H1 (cell line): ENCODE measurements around the gene ROBO4. TPM values are rescaled to one million over a fixed set of nuclear protein-coding genes. Genes with fewer than 3 reads are reported as not detected.

Experiments used
- CTCF ChIA-PET: fragments of 300-600 bp; sonication (Branson Sonifier 250); formaldehyde crosslinking; loops from one replicate; lab custom pipeline; 2021; ENCODE audit not compliant: partially characterized antibody; lab: Charles Lee
- POLR2A ChIA-PET: fragments of 300-600 bp; sonication (Branson Sonifier 250); formaldehyde crosslinking; loops from one replicate; lab custom pipeline; 2021; ENCODE audit warnings: inconsistent platforms; ENCODE audit not compliant: partially characterized antibody; lab: Charles Lee
- DNase-seq, 2 experiments: peaks; one replicate each; pipeline versions ENCODE4 v3.0.0 to v3.0.0-alpha.2; 2010 to 2022; ENCODE audit warnings: low spot score in 2 of 2, low read depth in 1 of 2, mixed read lengths in 1 of 2
- FAIRE-seq: peaks from 2 replicates; lab custom pipeline; 2011; peaks lifted over from hg19 to GRCh38; lab: Jason Lieb, UNC
- H2AFZ ChIP-seq: 2 replicates; pipeline ENCODE4 v1.8.1; 2012; ENCODE audit warnings: low read length, inconsistent platforms
- H2AK5ac ChIP-seq: 2 replicates; pipeline ENCODE4 v1.6.1; 2013; ENCODE audit warnings: low read depth, low read length
- H2BK120ac ChIP-seq: replicated peaks from 2 replicates; pipeline ENCODE3; 2013; ENCODE audit warnings: low read depth, low read length, inconsistent platforms
- H2BK12ac ChIP-seq: 2 replicates; pipeline ENCODE4 v1.6.1; 2013; ENCODE audit warnings: low read depth, low read length
- H2BK15ac ChIP-seq: 2 replicates; pipeline ENCODE4 v1.6.1; 2013; ENCODE audit warnings: low read length
- H2BK20ac ChIP-seq: 2 replicates; pipeline ENCODE4 v1.6.1; 2013; ENCODE audit warnings: low read length
- H2BK5ac ChIP-seq: 2 replicates; pipeline ENCODE4 v1.6.1; 2013; ENCODE audit warnings: low read depth, low read length
- H3K14ac ChIP-seq: 2 replicates; pipeline ENCODE4 v1.6.1; 2013; ENCODE audit warnings: inconsistent platforms; ENCODE audit not compliant: insufficient read length
- H3K18ac ChIP-seq: 2 replicates; pipeline ENCODE4 v1.6.1; 2013; ENCODE audit warnings: low read length; ENCODE audit errors: extremely low read depth
- H3K23ac ChIP-seq: 2 replicates; pipeline ENCODE4 v1.6.1; 2013; ENCODE audit warnings: inconsistent platforms; ENCODE audit not compliant: insufficient read length
- H3K23me2 ChIP-seq: 2 replicates; pipeline ENCODE4 v1.6.1; 2013; ENCODE audit warnings: low read depth, low read length
- H3K27ac ChIP-seq: 2 replicates; pipeline ENCODE4 v1.6.1; 2011; ENCODE audit warnings: low read depth, low read length, inconsistent platforms
- H3K27me3 ChIP-seq, 4 experiments: replicated peaks in 1 of 4; 1 replicate in 1 of 4; 2 replicates in 3 of 4; pipeline versions ENCODE4 v1.6.1 to v1.8.1; 2011 to 2013; ENCODE audit warnings: low read length in 3 of 4, mild to moderate bottlenecking in 3 of 4, inconsistent platforms in 2 of 4, mixed read lengths in 2 of 4, moderate library complexity in 1 of 4; ENCODE audit not compliant: control insufficient read depth in 3 of 4, insufficient read depth in 3 of 4; ENCODE audit errors: extremely low read depth in 1 of 4
- H3K36me3 ChIP-seq, 4 experiments: 2 replicates each; pipeline versions ENCODE4 v1.6.1 to v1.8.1; 2011 to 2013; ENCODE audit warnings: mild to moderate bottlenecking in 4 of 4, low read length in 3 of 4, moderate library complexity in 2 of 4, control low read depth in 1 of 4, inconsistent platforms in 1 of 4; ENCODE audit not compliant: insufficient read depth in 4 of 4, control insufficient read depth in 2 of 4
- H3K4ac ChIP-seq: replicated peaks from 2 replicates; pipeline ENCODE3; 2013; ENCODE audit warnings: low read length, low read depth, mixed read lengths, inconsistent platforms; ENCODE audit not compliant: insufficient read length
- H3K4me1 ChIP-seq, 4 experiments: replicated peaks in 1 of 4; 1 replicate in 1 of 4; 2 replicates in 3 of 4; pipeline versions ENCODE4 v1.6.1 to v1.8.1; 2011 to 2013; ENCODE audit warnings: low read length in 3 of 4, inconsistent platforms in 2 of 4, mixed read lengths in 1 of 4; ENCODE audit not compliant: insufficient read depth in 4 of 4, control insufficient read depth in 3 of 4
- H3K4me2 ChIP-seq, 2 experiments: 2 replicates each; pipeline versions ENCODE4 v1.6.1 to v1.8.1; 2011 to 2013; ENCODE audit warnings: low read depth in 2 of 2, low read length in 2 of 2, control low read depth in 1 of 2, inconsistent platforms in 1 of 2, mild to moderate bottlenecking in 1 of 2; ENCODE audit not compliant: insufficient read depth in 1 of 2
- H3K4me3 ChIP-seq, 4 experiments: fragments of 200-600, 300-600 bp in 1 of 4; sonication (generic), shearing (Covaris generic), sonication (Bioruptor Twin) in 1 of 4; 2 replicates each; pipeline versions ENCODE4 v1.5.1 to v1.8.1; 2011 to 2016; ENCODE audit warnings: low read length in 4 of 4, low read depth in 3 of 4, control low read depth in 2 of 4, inconsistent platforms in 2 of 4, mild to moderate bottlenecking in 2 of 4, mixed read lengths in 1 of 4, moderate library complexity in 1 of 4; ENCODE audit not compliant: insufficient read depth in 2 of 4; ENCODE audit errors: extremely low read depth in 1 of 4
- H3K56ac ChIP-seq: replicated peaks from 2 replicates; pipeline ENCODE3; 2013; ENCODE audit warnings: low read depth, mild to moderate bottlenecking, mixed read lengths, low read length, inconsistent platforms; ENCODE audit not compliant: insufficient read length
- H3K79me1 ChIP-seq: 2 replicates; pipeline ENCODE4 v1.6.1; 2013; ENCODE audit warnings: low read depth, low read length, control low read depth
- H3K79me2 ChIP-seq, 2 experiments: 2 replicates each; pipeline versions ENCODE4 v1.6.1 to v1.8.1; 2012 to 2013; ENCODE audit warnings: low read length in 2 of 2, mild to moderate bottlenecking in 2 of 2, inconsistent platforms in 1 of 2; ENCODE audit not compliant: insufficient read depth in 2 of 2, control insufficient read depth in 1 of 2
- H3K9ac ChIP-seq, 4 experiments: replicated peaks in 1 of 4; 1 replicate in 1 of 4; 2 replicates in 3 of 4; pipeline versions ENCODE4 v1.6.1 to v1.8.1; 2011 to 2013; ENCODE audit warnings: low read depth in 3 of 4, low read length in 3 of 4, control low read depth in 2 of 4, mild to moderate bottlenecking in 2 of 4, moderate library complexity in 2 of 4, inconsistent platforms in 1 of 4; ENCODE audit errors: extremely low read depth in 1 of 4
- H3K9me3 ChIP-seq, 2 experiments: 2 replicates each; pipeline versions ENCODE4 v1.6.1 to v1.8.1; 2012 to 2013; ENCODE audit warnings: mild to moderate bottlenecking in 2 of 2, moderate library complexity in 2 of 2, control low read depth in 1 of 2, inconsistent platforms in 1 of 2, low read depth in 1 of 2, low read length in 1 of 2, mixed read lengths in 1 of 2; ENCODE audit not compliant: insufficient read depth in 2 of 2
- H4K20me1 ChIP-seq, 2 experiments: replicated peaks in 1 of 2; 2 replicates each; pipeline versions ENCODE3 to v1.8.1; 2011 to 2013; ENCODE audit warnings: inconsistent platforms in 2 of 2, low read length in 2 of 2, mild to moderate bottlenecking in 1 of 2; ENCODE audit not compliant: insufficient read depth in 2 of 2, control insufficient read depth in 1 of 2
- H4K5ac ChIP-seq: 2 replicates; pipeline ENCODE4 v1.6.1; 2013; ENCODE audit warnings: low read length, low read depth, mixed read lengths, inconsistent platforms; ENCODE audit not compliant: insufficient read length
- H4K8ac ChIP-seq: 2 replicates; pipeline ENCODE4 v1.8.0; 2013; ENCODE audit warnings: mild to moderate bottlenecking, moderate library complexity, low read length, inconsistent platforms; ENCODE audit not compliant: insufficient read depth; ENCODE audit errors: extremely low read depth
- H4K91ac ChIP-seq: replicated peaks from 2 replicates; pipeline ENCODE3; 2013; ENCODE audit warnings: low read length, mixed read lengths, inconsistent platforms; ENCODE audit not compliant: insufficient read length
- RNF2 ChIP-seq: fragments of 200-900, 300-1000 bp; sonication (generic); IDR thresholded peaks from 2 replicates; pipeline ENCODE4 v1.7.1; 2016; ENCODE audit warnings: borderline replicate concordance, low read depth, mild to moderate bottlenecking, antibody characterized with exemption, low read length; ENCODE audit not compliant: poor library complexity, severe bottlenecking; ENCODE audit errors: missing control alignments
- ZNF274 ChIP-seq: IDR thresholded peaks from 2 replicates; pipeline ENCODE4 v1.7.0; 2012; ENCODE audit warnings: low read length, borderline replicate concordance; ENCODE audit errors: extremely low read depth
- WGBS, 2 experiments: shearing (Covaris generic) in 1 of 2; methylation state at CpG; one replicate each; pipeline versions ENCODE4 v1.1.6 to v1.1.7; 2013 to 2015; ENCODE audit warnings: low lambda C conversion rate in 2 of 2, mixed read lengths in 2 of 2, inconsistent platforms in 1 of 2, low coverage in 1 of 2, missing lambda C conversion rate in 1 of 2; ENCODE audit not compliant: insufficient replicate concordance in 2 of 2, insufficient coverage in 1 of 2, insufficient read length in 1 of 2; ENCODE audit errors: extremely low coverage in 1 of 2, missing lambda C conversion rate in 1 of 2; 5-methylcytosine and 5-hydroxymethylcytosine counted together
- polyA plus RNA-seq, 7 experiments: library from polyadenylated mRNA; depleted of rRNA in 3 of 7; stranded (reverse) in 5 of 7; unstranded in 2 of 7; fragments of >200 nt in 5 of 7; fragments of 200-250 nt in 2 of 7; gene quantifications; 1 replicate in 5 of 7; 2 replicates in 1 of 7; 4 replicates in 1 of 7; pipeline versions ENCODE4 v1.2.1 to v1.2.3, GENCODE V29; 2011 to 2013; ENCODE audit warnings: missing spikeins in 2 of 7, mixed read lengths in 2 of 7
- total RNA-seq: library from RNA; stranded (reverse); fragmentation: NEBNext Ultra II Directional; extraction: Animal tissue kit (Norgen Biotek cat#: 25700); gene quantifications from 2 replicates; pipeline ENCODE4 v1.2.1, GENCODE V29; 2021

ROBO4 gene
- total and polyA plus RNA-seq, 2 of the 8 experiments (the other 6 are each of a cell fraction or from before 2014, with no cell fraction given): 0.03 TPM; not detected in 1

GRCh38 chr11:124894606-124895430, 2.8 kb downstream of the ROBO4 start:
- no peak for DNase-seq
- no peak for FAIRE-seq
- ChIA-PET POLR2A (interaction anchor here (1.0 to 1.1 kb wide), 3 partner anchors 8 to 12 kb away, joined by 3 read pairs; no protein-coding TSS in a partner anchor), CTCF (interaction anchor here (1.2 to 4.8 kb wide), 3 partner anchors 19 to 32 kb away, joined by 4 to 22 read pairs (median 4); no protein-coding TSS in a partner anchor)
- H3K9ac ChIP-seq: no peak overlapping the region
- no peak overlapping the region for H3K27ac ChIP-seq
- no peaks in the 10 kb centered on the region for H3K36me3 ChIP-seq
- no peak overlapping the region for H3K4me3 ChIP-seq
- no peak overlapping the region for H2AFZ ChIP-seq
- H2BK120ac ChIP-seq: no peak overlapping the region
- H4K8ac ChIP-seq: no peak overlapping the region
- H3K9me3 ChIP-seq: no peaks in the 10 kb centered on the region
- no peaks in the 10 kb centered on the region; a peak in 1 of 7 replicates for H3K27me3 ChIP-seq
- no peaks in the 10 kb centered on the region for H3K79me1 ChIP-seq
- H3K14ac ChIP-seq: no peak overlapping the region
- no peak overlapping the region for H3K4ac ChIP-seq
- TF ChIP-seq ZNF274 (no peak), RNF2 (no peak)
- no peak overlapping the region for H4K91ac ChIP-seq
- H2BK5ac ChIP-seq: no peak overlapping the region
- H2BK20ac ChIP-seq: no peak overlapping the region
- 82% methylated on average over 4 of the region's 4 CpGs; no CpG with 5 or more reads in 1 of the 2 experiments for WGBS, 2 experiments
- peaks cover 0 to 2% (median 0%) of the 10 kb centered on the region in 4 experiments; a peak in 2 of 7 replicates for H3K4me1 ChIP-seq
- no peaks in the 10 kb centered on the region for H3K23me2 ChIP-seq
- H3K23ac ChIP-seq: no peak overlapping the region
- H4K5ac ChIP-seq: no peak overlapping the region
- H3K56ac ChIP-seq: no peak overlapping the region
- no peaks in the 10 kb centered on the region for H3K79me2 ChIP-seq
- no peak overlapping the region for H2AK5ac ChIP-seq
- no peak overlapping the region for H3K18ac ChIP-seq
- no peak overlapping the region for H3K4me2 ChIP-seq
- H4K20me1 ChIP-seq: no peaks in the 10 kb centered on the region
- H2BK15ac ChIP-seq: no peak overlapping the region
- no peak overlapping the region for H2BK12ac ChIP-seq
